ENCODE data around the gene ATP8B4. TPM values are rescaled to one million over a fixed set of nuclear protein-coding genes. Genes with fewer than 3 reads are reported as not detected.

The ATP8B4 gene
- total RNA-seq, 4 donors from 2014 or later, result 2.0 to 9.8 (median 9.2) TPM

DNA sequence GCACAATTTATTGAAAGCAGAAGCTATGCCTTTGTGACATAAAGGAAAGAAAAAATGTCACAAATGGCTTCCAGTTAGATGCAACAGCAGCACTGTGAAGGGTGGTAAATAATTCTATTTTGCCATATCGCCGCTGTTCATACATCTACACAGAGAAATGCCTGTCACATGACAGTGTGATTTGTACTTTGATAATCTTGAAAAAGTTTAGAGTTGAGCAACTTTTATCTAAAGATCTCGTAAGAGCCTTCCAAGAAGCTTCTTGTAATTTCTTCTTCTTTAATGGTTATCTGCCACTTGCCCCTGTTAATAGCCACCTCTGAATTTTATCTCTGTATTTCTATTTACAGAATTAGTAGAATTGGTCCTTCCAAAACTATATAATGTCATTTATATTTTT lies 192.3 kb downstream of the ATP8B4 start:
- H3K4me3 ChIP-seq, result no peak overlapping the region
- no peaks in the 10 kb centered on the region for H3K27me3 ChIP-seq
- H3K9me3 ChIP-seq, result no peaks in the 10 kb centered on the region
- H3K4me1 ChIP-seq, result no peaks in the 10 kb centered on the region
- 96 to 100% methylated on average over 3 of the region's 3 CpGs for WGBS, 2 donors (ENCODE audit: low coverage in 1 of 2)
- no peak for TF ChIP-seq EP300 (IDR thresholded peaks at IDR 0.05)
- no peak for TF ChIP-seq POLR2A (IDR thresholded peaks at IDR 0.05)
- no peak for ATAC-seq
- no peak overlapping the region for H3K27ac ChIP-seq
- no peaks in the 10 kb centered on the region for H3K36me3 ChIP-seq

DNA sequence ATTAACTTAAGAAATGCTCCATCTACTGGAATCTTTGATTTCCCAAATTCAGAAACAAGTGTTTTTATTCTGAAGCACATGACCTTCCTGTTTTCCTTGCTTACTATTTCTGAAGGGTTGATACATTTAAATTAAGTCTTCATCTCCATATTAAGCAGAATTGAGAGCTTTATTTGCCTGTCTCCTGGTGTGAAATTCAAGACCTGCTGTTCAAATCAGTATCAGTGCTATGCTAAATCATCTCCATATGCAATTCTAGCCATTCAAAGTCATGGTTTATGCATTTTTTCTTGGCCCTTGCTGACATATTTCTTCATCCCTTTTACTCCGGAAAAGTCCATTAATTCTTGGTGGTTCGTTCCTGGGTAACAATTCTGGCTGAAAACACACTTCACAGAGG lies 195.4 kb downstream of the ATP8B4 start:
- Histone ChIP-seq H3K27ac (no peak overlapping the region), H3K4me1 (no peaks in the 10 kb centered on the region), H3K4me3 (no peak overlapping the region), H3K36me3 (no peaks in the 10 kb centered on the region), H3K9me3 (no peaks in the 10 kb centered on the region), H3K27me3 (no peaks in the 10 kb centered on the region)
- no peak for ATAC-seq
- TF ChIP-seq POLR2A (IDR thresholded peaks at IDR 0.05) (no peak), POLR2AphosphoS5 (IDR thresholded peaks at IDR 0.05) (no peak), EP300 (IDR thresholded peaks at IDR 0.05) (no peak)
- TF ChIP-seq, protein P1, sequence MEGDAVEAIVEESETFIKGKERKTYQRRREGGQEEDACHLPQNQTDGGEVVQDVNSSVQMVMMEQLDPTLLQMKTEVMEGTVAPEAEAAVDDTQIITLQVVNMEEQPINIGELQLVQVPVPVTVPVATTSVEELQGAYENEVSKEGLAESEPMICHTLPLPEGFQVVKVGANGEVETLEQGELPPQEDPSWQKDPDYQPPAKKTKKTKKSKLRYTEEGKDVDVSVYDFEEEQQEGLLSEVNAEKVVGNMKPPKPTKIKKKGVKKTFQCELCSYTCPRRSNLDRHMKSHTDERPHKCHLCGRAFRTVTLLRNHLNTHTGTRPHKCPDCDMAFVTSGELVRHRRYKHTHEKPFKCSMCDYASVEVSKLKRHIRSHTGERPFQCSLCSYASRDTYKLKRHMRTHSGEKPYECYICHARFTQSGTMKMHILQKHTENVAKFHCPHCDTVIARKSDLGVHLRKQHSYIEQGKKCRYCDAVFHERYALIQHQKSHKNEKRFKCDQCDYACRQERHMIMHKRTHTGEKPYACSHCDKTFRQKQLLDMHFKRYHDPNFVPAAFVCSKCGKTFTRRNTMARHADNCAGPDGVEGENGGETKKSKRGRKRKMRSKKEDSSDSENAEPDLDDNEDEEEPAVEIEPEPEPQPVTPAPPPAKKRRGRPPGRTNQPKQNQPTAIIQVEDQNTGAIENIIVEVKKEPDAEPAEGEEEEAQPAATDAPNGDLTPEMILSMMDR (IDR thresholded peaks at IDR 0.05), result no peak
- 89 to 94% methylated on average over 2 of the region's 2 CpGs for WGBS, 2 donors (ENCODE audit: low coverage in 1 of 2)

DNA sequence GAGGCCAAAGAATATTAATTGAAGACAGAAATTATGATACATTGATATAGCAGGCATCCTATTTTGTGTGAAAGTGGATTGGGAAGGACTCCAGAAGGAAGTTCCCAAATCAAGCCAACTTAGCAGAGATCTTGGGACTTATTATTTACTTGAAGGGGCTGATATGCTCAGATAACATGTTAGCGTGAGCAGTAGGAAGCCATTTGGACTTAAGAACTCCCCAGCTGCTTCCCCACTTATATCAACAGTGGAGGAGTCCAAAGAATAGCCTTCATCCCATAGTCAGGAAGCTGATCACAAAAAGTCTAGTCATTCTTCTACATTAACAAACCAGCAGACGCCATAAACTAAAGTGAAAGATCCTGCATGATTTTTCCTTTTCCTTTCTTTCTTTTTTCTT lies 200.0 kb downstream of the ATP8B4 start:
- no peak overlapping the region for H3K27ac ChIP-seq
- no peak for TF ChIP-seq POLR2AphosphoS5 (IDR thresholded peaks at IDR 0.05)
- TF ChIP-seq POLR2A (IDR thresholded peaks at IDR 0.05), result no peak
- TF ChIP-seq, protein P1 (IDR thresholded peaks at IDR 0.05), result no peak
- no peak for TF ChIP-seq EP300 (IDR thresholded peaks at IDR 0.05)
- H3K4me3 ChIP-seq, result no peak overlapping the region
- 72 to 86% methylated on average over 2 of the region's 2 CpGs for WGBS, 2 donors (ENCODE audit: low coverage in 1 of 2)
- H3K36me3 ChIP-seq, result no peaks in the 10 kb centered on the region
- H3K27me3 ChIP-seq, result no peaks in the 10 kb centered on the region
- peaks cover 0 to 9% (median 0%) of the 10 kb centered on the region in 3 donors for H3K4me1 ChIP-seq
- no peak for ATAC-seq
- H3K9me3 ChIP-seq, result no peaks in the 10 kb centered on the region

DNA sequence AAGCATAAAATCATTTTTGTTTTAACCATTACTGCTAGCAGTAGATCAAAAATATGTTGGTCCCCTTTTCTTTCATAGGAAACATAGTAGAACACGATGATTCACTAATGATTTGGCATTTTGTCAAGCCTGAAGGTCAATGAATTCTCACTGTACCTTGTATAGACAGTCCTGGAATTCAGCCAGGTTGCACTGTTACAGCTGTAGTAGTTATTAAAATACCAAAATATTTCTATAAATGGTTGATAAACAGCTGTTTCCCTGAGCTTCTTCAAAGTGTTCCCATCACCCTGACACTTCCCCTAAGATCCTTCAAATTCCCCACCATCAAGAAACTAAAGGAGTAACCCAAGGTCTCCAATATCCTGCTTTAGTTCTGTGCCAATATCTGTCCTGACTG lies 200.9 kb downstream of the ATP8B4 start:
- no peak overlapping the region for H3K27ac ChIP-seq
- 0 to 13% methylated on average over 1 of the region's 1 CpG for WGBS, 2 donors (ENCODE audit: low coverage in 1 of 2)
- ATAC-seq, result no peak

DNA sequence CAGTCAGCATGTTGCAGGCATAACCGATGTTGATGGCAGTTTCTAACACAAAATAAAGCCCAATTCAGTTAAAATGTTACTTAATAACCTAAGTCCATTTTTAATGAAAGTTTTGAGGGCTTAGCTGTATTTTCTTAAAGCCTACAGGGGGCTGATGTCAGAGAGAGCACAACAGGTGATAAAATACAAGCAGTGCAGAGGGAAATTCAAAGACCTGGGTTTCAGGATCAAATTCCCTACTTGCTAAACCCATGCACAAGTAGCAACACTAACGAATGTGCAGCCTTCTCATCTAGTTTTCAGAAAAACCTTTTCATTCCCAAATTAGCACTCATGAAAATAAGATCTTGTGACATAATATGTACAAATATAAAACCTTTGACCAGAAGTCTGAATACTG lies 202.0 kb downstream of the ATP8B4 start:
- no peak overlapping the region for H3K4me3 ChIP-seq
- TF ChIP-seq POLR2AphosphoS5 (IDR thresholded peaks at IDR 0.05), result no peak
- no peaks in the 10 kb centered on the region for H3K9me3 ChIP-seq
- H3K27ac ChIP-seq, result no peak overlapping the region
- WGBS, 2 donors (ENCODE audit: low coverage in 1 of 2), result 43 to 57% methylated on average over 1 to 2 of the region's 2 CpGs
- H3K27me3 ChIP-seq, result no peaks in the 10 kb centered on the region
- H3K4me1 ChIP-seq, result peaks cover 0 to 9% (median 0%) of the 10 kb centered on the region in 3 donors
- no peaks in the 10 kb centered on the region for H3K36me3 ChIP-seq
- ATAC-seq, result no peak

More for the DNA sequence above, 200.9 kb downstream of the ATP8B4 start:
- H3K4me3 ChIP-seq, result no peak overlapping the region
- no peaks in the 10 kb centered on the region for H3K9me3 ChIP-seq
- TF ChIP-seq, protein P1 (IDR thresholded peaks at IDR 0.05), result no peak
- TF ChIP-seq EP300 (IDR thresholded peaks at IDR 0.05), result no peak
- TF ChIP-seq POLR2A (IDR thresholded peaks at IDR 0.05), result no peak
- no peak for TF ChIP-seq POLR2AphosphoS5 (IDR thresholded peaks at IDR 0.05)
- no peaks in the 10 kb centered on the region for H3K27me3 ChIP-seq
- H3K36me3 ChIP-seq, result no peaks in the 10 kb centered on the region
- H3K4me1 ChIP-seq, result peaks cover 0 to 9% (median 0%) of the 10 kb centered on the region in 3 donors

DNA sequence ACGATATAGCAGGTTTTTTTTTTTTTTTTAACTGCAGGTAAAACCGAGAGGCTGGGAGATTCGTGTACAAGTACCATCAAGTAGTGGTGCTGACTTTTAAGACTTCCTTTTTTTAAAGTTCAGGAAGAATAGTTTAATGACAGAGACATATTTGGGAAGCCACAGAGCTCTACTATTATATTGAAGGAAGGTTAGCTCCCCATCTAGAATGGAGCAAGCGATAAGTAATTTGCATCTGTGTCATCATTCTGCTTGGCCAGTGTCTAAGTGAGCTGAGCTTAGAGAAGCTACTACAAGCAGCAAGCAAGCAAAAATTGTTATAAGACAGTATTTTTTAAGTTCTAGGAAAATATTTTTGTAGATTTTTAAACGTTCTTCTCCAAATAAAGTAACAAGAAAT lies 203.2 kb downstream of the ATP8B4 start:
- whole genome bisulfite sequencing, 2 donors (ENCODE audit: low coverage in 1 of 2), result 84 to 89% methylated on average over 5 of the region's 5 CpGs
- no peak for TF ChIP-seq POLR2AphosphoS5 (IDR thresholded peaks at IDR 0.05)
- TF ChIP-seq POLR2A (IDR thresholded peaks at IDR 0.05), result no peak
- TF ChIP-seq EP300 (IDR thresholded peaks at IDR 0.05), result no peak
- TF ChIP-seq, protein P1 (IDR thresholded peaks at IDR 0.05), result no peak
- Histone ChIP-seq H3K27ac (no peak overlapping the region), H3K36me3 (no peaks in the 10 kb centered on the region), H3K27me3 (no peaks in the 10 kb centered on the region), H3K4me1 (peaks cover 0 to 9% (median 0%) of the 10 kb centered on the region in 3 donors), H3K9me3 (peaks cover 0 to under 1% (median 0%) of the 10 kb centered on the region in 3 donors), H3K4me3 (no peak overlapping the region)
- ATAC-seq, result no peak
